Measurements from ENCODE around the gene CHST12.

DNA sequence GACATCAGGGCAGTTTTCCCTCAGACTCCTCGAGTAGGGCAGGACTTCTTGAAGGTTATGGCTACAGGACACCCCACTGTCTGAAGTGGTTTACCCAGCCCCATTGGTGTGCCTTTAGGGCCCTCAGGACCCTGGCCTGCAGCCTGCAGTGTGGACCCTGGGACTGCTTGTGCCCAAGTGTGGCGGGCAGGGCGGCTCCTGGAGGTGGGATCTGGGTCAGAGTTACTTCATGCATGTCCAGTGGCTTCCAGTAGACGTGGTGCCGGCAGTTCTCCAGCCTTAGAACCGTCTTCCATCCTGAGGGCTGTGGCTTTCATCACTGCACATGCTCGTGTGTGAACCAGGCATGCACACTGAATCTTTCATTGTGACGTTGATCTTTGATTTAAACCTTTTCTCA, 32.1 kb upstream of the CHST12 start:
- TF ChIP-seq, protein P1, sequence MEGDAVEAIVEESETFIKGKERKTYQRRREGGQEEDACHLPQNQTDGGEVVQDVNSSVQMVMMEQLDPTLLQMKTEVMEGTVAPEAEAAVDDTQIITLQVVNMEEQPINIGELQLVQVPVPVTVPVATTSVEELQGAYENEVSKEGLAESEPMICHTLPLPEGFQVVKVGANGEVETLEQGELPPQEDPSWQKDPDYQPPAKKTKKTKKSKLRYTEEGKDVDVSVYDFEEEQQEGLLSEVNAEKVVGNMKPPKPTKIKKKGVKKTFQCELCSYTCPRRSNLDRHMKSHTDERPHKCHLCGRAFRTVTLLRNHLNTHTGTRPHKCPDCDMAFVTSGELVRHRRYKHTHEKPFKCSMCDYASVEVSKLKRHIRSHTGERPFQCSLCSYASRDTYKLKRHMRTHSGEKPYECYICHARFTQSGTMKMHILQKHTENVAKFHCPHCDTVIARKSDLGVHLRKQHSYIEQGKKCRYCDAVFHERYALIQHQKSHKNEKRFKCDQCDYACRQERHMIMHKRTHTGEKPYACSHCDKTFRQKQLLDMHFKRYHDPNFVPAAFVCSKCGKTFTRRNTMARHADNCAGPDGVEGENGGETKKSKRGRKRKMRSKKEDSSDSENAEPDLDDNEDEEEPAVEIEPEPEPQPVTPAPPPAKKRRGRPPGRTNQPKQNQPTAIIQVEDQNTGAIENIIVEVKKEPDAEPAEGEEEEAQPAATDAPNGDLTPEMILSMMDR (IDR thresholded peaks at IDR 0.05), result no peak
- no peak for TF ChIP-seq POLR2A (IDR thresholded peaks at IDR 0.05)

Measured in right lobe of liver (tissue), 4 donors.